ENCODE results near the gene PDE6D. TPM values are rescaled to one million over a fixed set of nuclear protein-coding genes. Genes with fewer than 3 reads are reported as not detected.
"Not testable (repeated sequence)": the region's sequence is repeated elsewhere in the genome, so short reads cannot be mapped to it uniquely, and the experiment has no call there.

The PDE6D gene
- polyA plus RNA-seq, 3 donors, result 28.4 to 54.6 (median 50.5) TPM

- Histone ChIP-seq H3K79me2 (ENCODE audit: insufficient read depth, low read length) (peaks cover 27% of the 10 kb centered on the region), H3K4me1 (ENCODE audit: control insufficient read depth in 1 of 2, insufficient read depth in 2 of 2, low read length in 2 of 2) (peaks cover 32 to 43% of the 10 kb centered on the region in 2 donors), H3K4me3 (replicated peaks in 1 of 3; ENCODE audit: low read depth in 2 of 3, low read length in 3 of 3) (no peak overlapping the region), H3K36me3 (replicated peaks in 1 of 2; ENCODE audit: control insufficient read depth in 1 of 2, insufficient read depth in 2 of 2, low read length in 2 of 2) (peaks cover 11 to 13% of the 10 kb centered on the region in 2 donors), H3K27ac (ENCODE audit: low read depth in 1 of 2, low read length in 2 of 2) (peak overlapping the region; percentile 14 to 42), H3K9me3 (replicated peaks in 1 of 2; ENCODE audit: control insufficient read depth in 1 of 2, insufficient read depth in 1 of 2, low read length in 2 of 2) (peaks cover 0 to 8% of the 10 kb centered on the region in 2 donors), H3K4me2 (replicated peaks; ENCODE audit: extremely low read depth, low read length, poor library complexity, severe bottlenecking) (no peak overlapping the region), H4K20me1 (ENCODE audit: insufficient read depth, low read length) (peaks cover 47% of the 10 kb centered on the region), H3K9ac (ENCODE audit: insufficient read depth, low read length, poor library complexity, severe bottlenecking) (no peak overlapping the region), H2AFZ (ENCODE audit: insufficient read depth, low read depth, low read length, poor library complexity, severe bottlenecking) (no peak overlapping the region), H3K27me3 (ENCODE audit: control insufficient read depth in 2 of 2, insufficient read depth in 2 of 2, low read length in 2 of 2) (peaks cover 0 to 1% of the 10 kb centered on the region in 2 donors)
- 64% methylated on average over 16 of the region's 17 CpGs for WGBS (ENCODE audit: insufficient coverage)
- intact Hi-C loops (cut with micrococcal nuclease), result loop anchor here (1.0 to 10.0 kb wide), 5 partner anchors 33 to 200 kb away; no protein-coding TSS in a partner anchor
- H3K27ac Mint-ChIP-seq, result peak overlapping the region; percentile 33 to 100 (median 94)
- peak; percentile 50 to 75 (median 70) for DNase-seq
- peaks cover 0 to 10% (median 2%) of the 10 kb centered on the region in 3 donors for H3K27me3 Mint-ChIP-seq (ENCODE audit: low read depth in 3 of 3)
- peaks cover 21 to 34% of the 10 kb centered on the region in 2 donors for H3K36me3 Mint-ChIP-seq
- no peak overlapping the region for H3K4me3 Mint-ChIP-seq
- H3K4me1 Mint-ChIP-seq, result peaks cover 38% of the 10 kb centered on the region
- peaks cover 3 to 12% (median 8%) of the 10 kb centered on the region in 7 donors for H3K9me3 Mint-ChIP-seq
- TF ChIP-seq CTCF (IDR thresholded peaks at IDR 0.05), result peak; percentile 94
Observed at GRCh38 chr2:231714639-231715498, 66.2 kb downstream of the PDE6D start.

DNA sequence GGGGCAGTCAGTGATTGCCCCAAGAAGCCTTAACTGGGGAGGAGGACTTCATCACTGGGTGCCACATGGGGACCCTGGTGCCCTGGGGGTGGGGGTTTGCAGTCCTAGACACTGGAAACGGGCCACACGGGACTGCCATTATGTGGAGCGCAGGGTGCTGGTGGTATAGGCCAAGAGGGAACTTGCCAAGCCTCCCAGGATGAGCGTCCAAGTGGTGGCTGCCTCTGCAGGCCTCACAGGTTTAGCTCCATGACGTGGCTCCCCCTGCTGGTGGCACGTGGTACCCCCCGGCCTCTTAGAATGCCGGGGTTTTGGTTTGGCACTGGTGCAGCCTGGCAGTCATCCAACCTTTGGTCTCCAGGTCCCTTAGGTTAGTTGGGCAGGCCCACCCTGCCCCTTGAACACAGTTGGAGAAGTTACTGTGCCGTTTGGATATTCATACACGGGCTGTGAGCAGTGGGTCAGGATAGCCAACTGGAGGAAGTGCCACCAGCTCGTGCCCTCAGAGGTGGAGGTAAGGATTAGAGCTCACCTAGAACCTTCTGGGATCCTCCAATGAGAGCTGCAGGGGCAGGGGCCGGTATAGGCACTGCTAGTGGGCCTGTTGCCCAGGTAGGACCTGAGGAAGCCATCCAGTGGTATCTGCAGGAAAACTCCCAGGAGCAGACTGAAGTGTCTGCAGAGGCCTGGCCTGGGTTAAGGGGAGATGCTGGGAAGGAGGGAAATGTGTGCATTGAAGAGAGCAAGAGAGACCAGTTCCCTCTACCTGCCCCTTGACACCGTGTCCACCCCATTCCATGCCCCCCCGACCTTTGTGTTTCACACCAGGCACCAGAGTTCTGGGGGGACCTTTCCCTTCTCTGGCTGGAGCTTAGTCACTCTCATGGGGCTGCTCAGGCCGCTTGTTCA is 67.1 kb downstream of the PDE6D start:
- TF ChIP-seq CTCF (IDR thresholded peaks at IDR 0.05), result peak; percentile 95
- intact Hi-C loops (cut with micrococcal nuclease), result loop anchor here (1.0 to 10.0 kb wide), 3 partner anchors 37 to 199 kb away; no protein-coding TSS in a partner anchor
- DNase-seq, result peak; percentile 90 to 91 (median 90)
- H3K27ac Mint-ChIP-seq, result peak overlapping the region; percentile 90 to 100 (median 94)
- H3K27me3 ChIP-seq (ENCODE audit: control insufficient read depth in 2 of 2, insufficient read depth in 2 of 2, low read length in 2 of 2), result no peaks in the 10 kb centered on the region
- no peak overlapping the region for H3K4me2 ChIP-seq (replicated peaks; ENCODE audit: extremely low read depth, low read length, poor library complexity, severe bottlenecking)
- WGBS (ENCODE audit: insufficient coverage), result 11% methylated on average over 12 of the region's 15 CpGs
- no peak overlapping the region for H3K9ac ChIP-seq (ENCODE audit: insufficient read depth, low read length, poor library complexity, severe bottlenecking)
- peak overlapping the region; percentile 42 to 51 for H3K27ac ChIP-seq (ENCODE audit: low read depth in 1 of 2, low read length in 2 of 2)
- H4K20me1 ChIP-seq (ENCODE audit: insufficient read depth, low read length), result peaks cover 55% of the 10 kb centered on the region
- H3K4me3 Mint-ChIP-seq, result peak overlapping the region; percentile 4 to 65
- peaks cover 0 to 8% of the 10 kb centered on the region in 2 donors for H3K9me3 ChIP-seq (replicated peaks in 1 of 2; ENCODE audit: control insufficient read depth in 1 of 2, insufficient read depth in 1 of 2, low read length in 2 of 2)
- H2AFZ ChIP-seq (ENCODE audit: insufficient read depth, low read depth, low read length, poor library complexity, severe bottlenecking), result no peak overlapping the region
- H3K4me1 Mint-ChIP-seq, result peaks cover 38% of the 10 kb centered on the region
- peaks cover 3 to 12% (median 6%) of the 10 kb centered on the region in 7 donors for H3K9me3 Mint-ChIP-seq
- peaks cover 0 to 9% (median under 1%) of the 10 kb centered on the region in 3 donors for H3K27me3 Mint-ChIP-seq (ENCODE audit: low read depth in 3 of 3)
- H3K36me3 Mint-ChIP-seq, result peaks cover 21 to 34% of the 10 kb centered on the region in 2 donors
- H3K36me3 ChIP-seq (replicated peaks in 1 of 2; ENCODE audit: control insufficient read depth in 1 of 2, insufficient read depth in 2 of 2, low read length in 2 of 2), result peaks cover 11 to 13% of the 10 kb centered on the region in 2 donors
- peaks cover 36% of the 10 kb centered on the region for H3K79me2 ChIP-seq (ENCODE audit: insufficient read depth, low read length)
- peaks cover 36 to 43% of the 10 kb centered on the region in 2 donors for H3K4me1 ChIP-seq (ENCODE audit: control insufficient read depth in 1 of 2, insufficient read depth in 2 of 2, low read length in 2 of 2)
- H3K4me3 ChIP-seq (replicated peaks in 1 of 3; ENCODE audit: low read depth in 2 of 3, low read length in 3 of 3), result no peak overlapping the region

GRCh38 chr2:231713406-231713729 is 67.7 kb downstream of the PDE6D start:
- intact Hi-C loops (cut with micrococcal nuclease), result loop anchor here in 1 of 2 donors (1.0 to 10.0 kb wide), 2 partner anchors 36 to 199 kb away; no protein-coding TSS in a partner anchor
- H4K20me1 ChIP-seq (ENCODE audit: insufficient read depth, low read length), result peaks cover 62% of the 10 kb centered on the region

More at GRCh38 chr2:231713406-231713729, 67.7 kb downstream of the PDE6D start:
- DNase-seq; H3K4me3 ChIP-seq (replicated peaks in 1 of 3; ENCODE audit: low read depth in 2 of 3, low read length in 3 of 3); H2AFZ ChIP-seq (ENCODE audit: insufficient read depth, low read depth, low read length, poor library complexity, severe bottlenecking); H3K9ac ChIP-seq (ENCODE audit: insufficient read depth, low read length, poor library complexity, severe bottlenecking); H3K4me2 ChIP-seq (replicated peaks; ENCODE audit: extremely low read depth, low read length, poor library complexity, severe bottlenecking); H3K27me3 ChIP-seq (ENCODE audit: control insufficient read depth in 2 of 2, insufficient read depth in 2 of 2, low read length in 2 of 2); H3K9me3 ChIP-seq (replicated peaks in 1 of 2; ENCODE audit: control insufficient read depth in 1 of 2, insufficient read depth in 1 of 2, low read length in 2 of 2); H3K27me3 Mint-ChIP-seq (ENCODE audit: low read depth in 3 of 3): not testable (repeated sequence)
- H3K79me2 ChIP-seq (ENCODE audit: insufficient read depth, low read length), result peaks cover 42% of the 10 kb centered on the region
- H3K36me3 Mint-ChIP-seq, result peaks cover 21 to 34% of the 10 kb centered on the region in 2 donors
- H3K27ac Mint-ChIP-seq, result peak overlapping the region; percentile 90 to 100 (median 94)
- peak overlapping the region; percentile 42 to 51 for H3K27ac ChIP-seq (ENCODE audit: low read depth in 1 of 2, low read length in 2 of 2)
- peak overlapping the region; percentile 4 to 65 for H3K4me3 Mint-ChIP-seq
- peaks cover 38% of the 10 kb centered on the region for H3K4me1 Mint-ChIP-seq
- peaks cover 36 to 43% of the 10 kb centered on the region in 2 donors for H3K4me1 ChIP-seq (ENCODE audit: control insufficient read depth in 1 of 2, insufficient read depth in 2 of 2, low read length in 2 of 2)
- H3K9me3 Mint-ChIP-seq, result peaks cover 3 to 12% (median 6%) of the 10 kb centered on the region in 7 donors
- H3K36me3 ChIP-seq (replicated peaks in 1 of 2; ENCODE audit: control insufficient read depth in 1 of 2, insufficient read depth in 2 of 2, low read length in 2 of 2), result peaks cover 11 to 13% of the 10 kb centered on the region in 2 donors
